ENCODE results near the gene RASA4B. TPM values are rescaled to one million over a fixed set of nuclear protein-coding genes. Genes with fewer than 3 reads are reported as not detected.
A peak's percentile ranks its signal among the peaks of the same experiment; 100 is the strongest.

The RASA4B gene
- total RNA-seq, 1 donor: 4.6 TPM

GRCh38 chr7:102436118-102436517 is 81.5 kb downstream of the RASA4B start:
- no peak for TF ChIP-seq CTCF (IDR thresholded peaks at IDR 0.05; ENCODE audit: insufficient read depth, low read length)
- H3K4me3 ChIP-seq (ENCODE audit: low read depth, low read length): no peak overlapping the region
- DNase-seq (ENCODE audit: low read depth): no peak

- peak overlapping the region; percentile 76 for H3K4me3 ChIP-seq (ENCODE audit: low read depth, low read length)
- peak; percentile 42 for DNase-seq (ENCODE audit: low read depth)
- TF ChIP-seq CTCF (IDR thresholded peaks at IDR 0.05; ENCODE audit: insufficient read depth, low read length): no peak
Observed at GRCh38 chr7:102434039-102434486, 83.5 kb downstream of the RASA4B start.

GRCh38 chr7:102433219-102434038 is 84.1 kb downstream of the RASA4B start, which contains the start of gene ORAI2:
TSS of gene ORAI2 (plus strand) at chr7:102433575. CDS start at chr7:102438957, 5,382 bp downstream.
- no peak for TF ChIP-seq CTCF (IDR thresholded peaks at IDR 0.05; ENCODE audit: insufficient read depth, low read length)
- DNase-seq (ENCODE audit: low read depth): peak; percentile 45
- H3K4me3 ChIP-seq (ENCODE audit: low read depth, low read length): peak within 1 kb of the TSS; percentile 76

Other genes starting within 250 kb of the RASA4B start
- gene SH2B2, start 230.9 kb downstream of the RASA4B start, total RNA-seq (ENCODE audit: low replicate concordance): 2.0 and 4.9 TPM in 2 replicates
- not detected in 2 replicates for gene SPDYE6, start 161.3 kb downstream of the RASA4B start, total RNA-seq (ENCODE audit: low replicate concordance)
- gene PRKRIP1, start 121.4 kb downstream of the RASA4B start, total RNA-seq (ENCODE audit: low replicate concordance): 12.4 and 49.6 TPM in 2 replicates
- gene ORAI2, start 84.2 kb downstream of the RASA4B start, total RNA-seq (ENCODE audit: low replicate concordance): 31.8 and 44.1 TPM in 2 replicates
- 8.0 and 15.9 TPM in 2 replicates for gene ALKBH4, start 52.9 kb downstream of the RASA4B start, total RNA-seq (ENCODE audit: low replicate concordance)
- gene LRWD1, start 52.8 kb downstream of the RASA4B start, total RNA-seq (ENCODE audit: low replicate concordance): 18.6 and 35.7 TPM in 2 replicates
- 13.0 and 34.0 TPM in 2 replicates for gene POLR2J, start 38.9 kb downstream of the RASA4B start, total RNA-seq (ENCODE audit: low replicate concordance)
- 0.27 TPM in 1 of 2 replicates, not detected in the other for gene UPK3BL2, start 25.9 kb upstream of the RASA4B start, total RNA-seq (ENCODE audit: low replicate concordance)
- gene SPDYE2, start 33.4 kb upstream of the RASA4B start, total RNA-seq (ENCODE audit: low replicate concordance): 0.16 TPM in 1 of 2 replicates, not detected in the other
- gene POLR2J3, start 54.8 kb upstream of the RASA4B start, total RNA-seq (ENCODE audit: low replicate concordance): 12.5 and 28.3 TPM in 2 replicates
- 11.1 and 15.1 TPM in 2 replicates for gene RASA4, start 99.0 kb upstream of the RASA4B start, total RNA-seq (ENCODE audit: low replicate concordance)
- gene UPK3BL1, start 125.0 kb upstream of the RASA4B start, total RNA-seq (ENCODE audit: low replicate concordance): 1.5 and 3.2 TPM in 2 replicates
- 0.16 TPM in 1 of 2 replicates, not detected in the other for gene SPDYE2B, start 132.5 kb upstream of the RASA4B start, total RNA-seq (ENCODE audit: low replicate concordance)
- gene POLR2J2, start 153.9 kb upstream of the RASA4B start, total RNA-seq (ENCODE audit: low replicate concordance): 3.3 and 11.4 TPM in 2 replicates
- 8.4 and 35.3 TPM in 2 replicates for gene FAM185A, start 231.2 kb upstream of the RASA4B start, total RNA-seq (ENCODE audit: low replicate concordance)